ENCODE data around the gene PLEKHA1.

GRCh38 chr10:122348935-122349361 lies 25.6 kb upstream of the PLEKHA1 start:
- TF ChIP-seq, protein P1, sequence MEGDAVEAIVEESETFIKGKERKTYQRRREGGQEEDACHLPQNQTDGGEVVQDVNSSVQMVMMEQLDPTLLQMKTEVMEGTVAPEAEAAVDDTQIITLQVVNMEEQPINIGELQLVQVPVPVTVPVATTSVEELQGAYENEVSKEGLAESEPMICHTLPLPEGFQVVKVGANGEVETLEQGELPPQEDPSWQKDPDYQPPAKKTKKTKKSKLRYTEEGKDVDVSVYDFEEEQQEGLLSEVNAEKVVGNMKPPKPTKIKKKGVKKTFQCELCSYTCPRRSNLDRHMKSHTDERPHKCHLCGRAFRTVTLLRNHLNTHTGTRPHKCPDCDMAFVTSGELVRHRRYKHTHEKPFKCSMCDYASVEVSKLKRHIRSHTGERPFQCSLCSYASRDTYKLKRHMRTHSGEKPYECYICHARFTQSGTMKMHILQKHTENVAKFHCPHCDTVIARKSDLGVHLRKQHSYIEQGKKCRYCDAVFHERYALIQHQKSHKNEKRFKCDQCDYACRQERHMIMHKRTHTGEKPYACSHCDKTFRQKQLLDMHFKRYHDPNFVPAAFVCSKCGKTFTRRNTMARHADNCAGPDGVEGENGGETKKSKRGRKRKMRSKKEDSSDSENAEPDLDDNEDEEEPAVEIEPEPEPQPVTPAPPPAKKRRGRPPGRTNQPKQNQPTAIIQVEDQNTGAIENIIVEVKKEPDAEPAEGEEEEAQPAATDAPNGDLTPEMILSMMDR (conservative IDR thresholded peaks at IDR 0.05; ENCODE audit: low read length) = no peak
- TF ChIP-seq EZH2phosphoT487 (IDR thresholded peaks at IDR 0.05; ENCODE audit: borderline replicate concordance, low read depth, low read length) = no peak

Data from OCI-LY7 (cell line).